ENCODE measurements around the gene P3H2.

- TF ChIP-seq POLR2A (IDR thresholded peaks at IDR 0.05; ENCODE audit: low read depth) (no peak), POLR2AphosphoS5 (IDR thresholded peaks at IDR 0.05) (no peak), EP300 (IDR thresholded peaks at IDR 0.05) (no peak)
- TF ChIP-seq, protein P1, sequence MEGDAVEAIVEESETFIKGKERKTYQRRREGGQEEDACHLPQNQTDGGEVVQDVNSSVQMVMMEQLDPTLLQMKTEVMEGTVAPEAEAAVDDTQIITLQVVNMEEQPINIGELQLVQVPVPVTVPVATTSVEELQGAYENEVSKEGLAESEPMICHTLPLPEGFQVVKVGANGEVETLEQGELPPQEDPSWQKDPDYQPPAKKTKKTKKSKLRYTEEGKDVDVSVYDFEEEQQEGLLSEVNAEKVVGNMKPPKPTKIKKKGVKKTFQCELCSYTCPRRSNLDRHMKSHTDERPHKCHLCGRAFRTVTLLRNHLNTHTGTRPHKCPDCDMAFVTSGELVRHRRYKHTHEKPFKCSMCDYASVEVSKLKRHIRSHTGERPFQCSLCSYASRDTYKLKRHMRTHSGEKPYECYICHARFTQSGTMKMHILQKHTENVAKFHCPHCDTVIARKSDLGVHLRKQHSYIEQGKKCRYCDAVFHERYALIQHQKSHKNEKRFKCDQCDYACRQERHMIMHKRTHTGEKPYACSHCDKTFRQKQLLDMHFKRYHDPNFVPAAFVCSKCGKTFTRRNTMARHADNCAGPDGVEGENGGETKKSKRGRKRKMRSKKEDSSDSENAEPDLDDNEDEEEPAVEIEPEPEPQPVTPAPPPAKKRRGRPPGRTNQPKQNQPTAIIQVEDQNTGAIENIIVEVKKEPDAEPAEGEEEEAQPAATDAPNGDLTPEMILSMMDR (IDR thresholded peaks at IDR 0.05), result no peak
These were observed 177.7 kb downstream of the P3H2 start for GRCh38 chr3:189942948-189943347.
